ENCODE results near the gene NPW. TPM values are rescaled to one million over a fixed set of nuclear protein-coding genes. Genes with fewer than 3 reads are reported as not detected.

NPW gene
- total RNA-seq, 2 experiments from 2014 or later: 0.85 to 3.7 TPM

DNA sequence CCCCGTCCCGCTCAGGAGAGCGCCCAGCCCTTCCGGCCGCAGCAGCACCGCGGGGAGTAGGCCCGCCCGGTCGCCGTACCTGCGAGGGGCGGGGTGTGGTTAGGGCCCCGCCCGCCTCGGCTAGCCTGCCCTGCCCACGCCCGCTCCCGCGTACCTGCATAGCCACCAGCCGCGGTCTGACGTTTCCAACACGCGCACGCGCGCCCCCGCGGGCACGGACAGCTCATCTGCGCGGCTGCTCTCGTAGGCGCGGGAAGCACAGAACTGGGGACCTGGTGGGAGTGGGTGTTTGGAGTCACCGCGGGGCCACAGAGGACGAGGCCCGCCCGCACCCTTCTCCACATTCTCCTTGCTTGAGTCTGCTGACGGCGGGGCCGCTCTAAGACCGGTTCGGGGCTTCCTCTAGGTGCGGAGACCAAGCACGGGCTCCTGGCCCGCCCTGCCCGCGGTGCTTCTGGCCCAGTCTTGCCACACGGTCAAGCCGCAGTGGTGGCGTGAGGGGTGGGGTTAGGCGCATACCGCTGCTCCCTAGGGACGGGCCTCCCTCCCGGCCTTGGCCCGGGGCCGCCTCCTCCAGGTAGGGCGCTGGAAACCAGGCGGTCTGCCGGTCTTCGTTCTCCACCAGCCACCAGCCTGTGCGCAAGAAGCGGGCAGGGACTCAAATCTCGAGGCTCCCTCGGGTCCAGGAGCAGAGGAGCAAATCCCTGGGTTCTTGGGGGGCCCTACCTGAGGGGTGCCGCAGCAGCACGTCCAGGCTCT, 40.1 kb upstream of the NPW start:
- Histone ChIP-seq H3K9me2 (ENCODE audit: insufficient read depth, low read length) (no peaks in the 10 kb centered on the region), H3K9me3 (ENCODE audit: low read length) (no peaks in the 10 kb centered on the region), H3K4me2 (ENCODE audit: low read length) (no peak overlapping the region), H3K4me3 (ENCODE audit: low read depth, low read length, poor library complexity, severe bottlenecking) (no peak overlapping the region), H2AFZ (ENCODE audit: low read length) (no peak overlapping the region), H3K27ac (ENCODE audit: low read depth, low read length, poor library complexity, severe bottlenecking) (no peak overlapping the region), H3K79me2 (ENCODE audit: insufficient read depth, low read depth, low read length) (no peaks in the 10 kb centered on the region), H3K36me3 (ENCODE audit: insufficient read depth, low read length) (peaks cover 48% of the 10 kb centered on the region), H4K20me1 (ENCODE audit: insufficient read depth, low read length) (no peaks in the 10 kb centered on the region), H3K4me1 (ENCODE audit: insufficient read depth, low read length, poor library complexity, severe bottlenecking) (peaks cover 4% of the 10 kb centered on the region)
- ChIA-PET CTCF (ENCODE audit: unreplicated experiment) (no interaction called here), POLR2A (no interaction called here)
- BruUV-seq (replicated peaks): no TSS peak
- no peak for DNase-seq (ENCODE audit: low spot score)
- TF ChIP-seq EZH2phosphoT487 (IDR thresholded peaks at IDR 0.05; ENCODE audit: borderline replicate concordance, low read depth, low read length): no peak
- TF ChIP-seq, protein P1, sequence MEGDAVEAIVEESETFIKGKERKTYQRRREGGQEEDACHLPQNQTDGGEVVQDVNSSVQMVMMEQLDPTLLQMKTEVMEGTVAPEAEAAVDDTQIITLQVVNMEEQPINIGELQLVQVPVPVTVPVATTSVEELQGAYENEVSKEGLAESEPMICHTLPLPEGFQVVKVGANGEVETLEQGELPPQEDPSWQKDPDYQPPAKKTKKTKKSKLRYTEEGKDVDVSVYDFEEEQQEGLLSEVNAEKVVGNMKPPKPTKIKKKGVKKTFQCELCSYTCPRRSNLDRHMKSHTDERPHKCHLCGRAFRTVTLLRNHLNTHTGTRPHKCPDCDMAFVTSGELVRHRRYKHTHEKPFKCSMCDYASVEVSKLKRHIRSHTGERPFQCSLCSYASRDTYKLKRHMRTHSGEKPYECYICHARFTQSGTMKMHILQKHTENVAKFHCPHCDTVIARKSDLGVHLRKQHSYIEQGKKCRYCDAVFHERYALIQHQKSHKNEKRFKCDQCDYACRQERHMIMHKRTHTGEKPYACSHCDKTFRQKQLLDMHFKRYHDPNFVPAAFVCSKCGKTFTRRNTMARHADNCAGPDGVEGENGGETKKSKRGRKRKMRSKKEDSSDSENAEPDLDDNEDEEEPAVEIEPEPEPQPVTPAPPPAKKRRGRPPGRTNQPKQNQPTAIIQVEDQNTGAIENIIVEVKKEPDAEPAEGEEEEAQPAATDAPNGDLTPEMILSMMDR (conservative IDR thresholded peaks at IDR 0.05; ENCODE audit: low read length): no peak
- intact Hi-C loops (cut with micrococcal nuclease; ENCODE audit: unreplicated experiment): no loop called here

DNA sequence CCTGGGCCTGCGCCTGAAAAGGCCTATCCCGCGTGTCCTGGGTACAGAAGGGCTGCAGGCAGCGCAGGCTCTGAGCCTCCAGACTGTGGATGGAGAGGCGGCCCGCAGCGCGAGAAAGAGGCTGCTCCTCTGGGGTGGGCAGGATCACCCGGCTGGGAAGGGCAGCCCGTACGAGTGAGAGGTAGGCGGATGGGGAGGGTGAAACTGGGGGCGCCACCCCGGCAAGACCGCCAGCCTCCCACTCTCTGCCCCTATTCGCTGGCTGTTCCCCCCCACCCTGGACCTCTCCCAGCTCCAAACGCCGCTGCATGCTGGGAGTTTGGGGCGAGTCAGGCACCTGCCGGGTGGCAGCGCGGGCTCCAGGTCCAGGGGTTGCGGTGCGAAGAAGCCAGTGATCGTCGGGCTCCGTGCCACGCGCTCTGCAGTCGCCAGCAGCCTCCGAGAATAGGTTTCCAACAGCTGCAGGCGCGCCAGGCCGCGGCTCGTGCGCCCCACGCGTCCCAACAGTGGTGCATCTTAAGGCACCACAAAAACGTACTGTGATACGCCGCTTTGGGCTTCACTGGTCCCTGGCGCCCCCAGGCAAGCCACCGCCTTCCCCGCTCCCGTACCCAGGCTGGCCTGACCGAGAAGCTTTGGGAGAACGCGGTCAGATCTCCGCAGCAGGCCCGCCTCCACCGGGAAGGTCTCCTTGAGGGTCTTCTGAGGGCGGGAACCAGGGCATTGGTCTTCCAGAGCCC, 39.4 kb upstream of the NPW start:
- intact Hi-C loops (cut with micrococcal nuclease; ENCODE audit: unreplicated experiment): no loop called here
- Histone ChIP-seq H3K79me2 (ENCODE audit: insufficient read depth, low read depth, low read length) (no peaks in the 10 kb centered on the region), H2AFZ (ENCODE audit: low read length) (no peak overlapping the region), H3K9me2 (ENCODE audit: insufficient read depth, low read length) (no peaks in the 10 kb centered on the region), H3K36me3 (ENCODE audit: insufficient read depth, low read length) (peaks cover 41% of the 10 kb centered on the region), H3K27ac (ENCODE audit: low read depth, low read length, poor library complexity, severe bottlenecking) (no peak overlapping the region), H3K9me3 (ENCODE audit: low read length) (no peaks in the 10 kb centered on the region), H3K4me2 (ENCODE audit: low read length) (no peak overlapping the region), H4K20me1 (ENCODE audit: insufficient read depth, low read length) (no peaks in the 10 kb centered on the region), H3K4me1 (ENCODE audit: insufficient read depth, low read length, poor library complexity, severe bottlenecking) (peaks cover 11% of the 10 kb centered on the region), H3K4me3 (ENCODE audit: low read depth, low read length, poor library complexity, severe bottlenecking) (no peak overlapping the region)
- DNase-seq (ENCODE audit: low spot score): no peak
- no peak for TF ChIP-seq EZH2phosphoT487 (IDR thresholded peaks at IDR 0.05; ENCODE audit: borderline replicate concordance, low read depth, low read length)
- TF ChIP-seq, protein P1 (conservative IDR thresholded peaks at IDR 0.05; ENCODE audit: low read length): no peak
- CTCF ChIA-PET (ENCODE audit: unreplicated experiment): no interaction called here
- POLR2A ChIA-PET: no interaction called here
- BruUV-seq (replicated peaks): no TSS peak

DNA sequence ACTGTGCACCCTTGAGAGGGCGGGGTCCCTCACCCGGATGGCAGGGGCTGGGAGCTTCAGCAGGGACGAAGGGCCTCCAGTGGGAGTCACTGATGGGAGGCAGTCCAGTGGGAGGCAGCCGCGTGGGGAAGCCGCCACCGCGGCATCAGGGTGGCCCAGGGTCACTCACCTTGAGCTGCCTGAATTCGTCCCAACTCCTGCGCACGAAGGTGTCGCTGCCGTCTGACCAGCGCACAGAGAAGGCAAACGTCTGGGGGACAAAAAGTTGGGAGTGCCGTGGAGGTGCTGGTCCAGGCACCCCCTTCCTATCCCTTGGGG, 38.9 kb upstream of the NPW start:
- TF ChIP-seq EZH2phosphoT487 (IDR thresholded peaks at IDR 0.05; ENCODE audit: borderline replicate concordance, low read depth, low read length): no peak
- TF ChIP-seq, protein P1 (conservative IDR thresholded peaks at IDR 0.05; ENCODE audit: low read length): no peak
- Histone ChIP-seq H3K9me3 (ENCODE audit: low read length) (no peaks in the 10 kb centered on the region), H3K4me2 (ENCODE audit: low read length) (no peak overlapping the region), H3K4me1 (ENCODE audit: insufficient read depth, low read length, poor library complexity, severe bottlenecking) (peaks cover 14% of the 10 kb centered on the region), H3K36me3 (ENCODE audit: insufficient read depth, low read length) (peaks cover 40% of the 10 kb centered on the region), H2AFZ (ENCODE audit: low read length) (no peak overlapping the region), H3K27ac (ENCODE audit: low read depth, low read length, poor library complexity, severe bottlenecking) (no peak overlapping the region), H3K79me2 (ENCODE audit: insufficient read depth, low read depth, low read length) (no peaks in the 10 kb centered on the region), H3K9me2 (ENCODE audit: insufficient read depth, low read length) (no peaks in the 10 kb centered on the region), H3K4me3 (ENCODE audit: low read depth, low read length, poor library complexity, severe bottlenecking) (no peak overlapping the region), H4K20me1 (ENCODE audit: insufficient read depth, low read length) (no peaks in the 10 kb centered on the region)
- intact Hi-C loops (cut with micrococcal nuclease; ENCODE audit: unreplicated experiment): no loop called here
- ChIA-PET POLR2A (no interaction called here), CTCF (ENCODE audit: unreplicated experiment) (no interaction called here)
- no peak for DNase-seq (ENCODE audit: low spot score)
- BruUV-seq (replicated peaks): no TSS peak

Data from OCI-LY7 (cell line).